ENCODE results near the gene UNK. TPM values are rescaled to one million over a fixed set of nuclear protein-coding genes. Genes with fewer than 3 reads are reported as not detected.

Gene UNK
- total and polyA plus RNA-seq, 9 of the 15 experiments (the other 6 are each of a cell fraction or from before 2014, with no cell fraction given): 12.8 to 38.6 (median 24.8) TPM

DNA sequence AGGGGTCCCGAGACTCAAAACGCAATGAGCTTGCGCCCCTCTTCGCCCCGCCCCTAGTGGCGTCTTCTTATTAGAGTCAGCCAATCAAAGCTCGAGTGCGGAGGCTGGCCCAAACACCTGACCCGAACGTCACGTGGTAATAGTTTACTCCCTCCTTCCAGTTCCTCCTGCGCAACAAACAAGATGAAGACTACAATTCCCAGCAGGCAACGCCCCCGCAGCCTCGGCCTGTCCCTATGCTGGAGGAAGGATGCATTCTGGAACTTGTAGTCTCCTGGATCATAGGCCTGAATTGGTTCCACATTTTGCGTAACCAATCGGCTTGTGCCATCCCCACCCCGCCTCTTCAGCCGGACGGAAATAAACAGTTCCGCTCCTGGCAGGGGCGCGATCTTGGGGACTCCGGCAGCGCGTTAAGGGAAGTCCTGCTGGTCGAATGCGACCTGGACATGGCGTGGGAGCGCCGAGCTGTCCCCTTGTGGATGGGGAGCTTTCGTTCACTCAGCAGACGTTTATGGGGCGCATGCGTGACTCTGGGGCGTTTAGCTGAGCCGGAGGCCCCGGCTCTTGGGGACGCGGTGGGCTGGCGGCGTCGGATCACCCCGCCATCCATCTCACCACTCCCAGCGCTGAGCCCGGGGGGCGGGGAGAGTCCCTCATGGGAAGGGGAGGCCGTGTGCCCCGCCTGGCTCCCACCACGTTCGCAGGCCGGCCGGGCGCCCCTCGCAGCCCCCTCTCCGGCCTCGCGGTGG, 70.9 kb downstream of the UNK start, which contains the start of gene WBP2 (continued):
- TF ChIP-seq, protein P1, sequence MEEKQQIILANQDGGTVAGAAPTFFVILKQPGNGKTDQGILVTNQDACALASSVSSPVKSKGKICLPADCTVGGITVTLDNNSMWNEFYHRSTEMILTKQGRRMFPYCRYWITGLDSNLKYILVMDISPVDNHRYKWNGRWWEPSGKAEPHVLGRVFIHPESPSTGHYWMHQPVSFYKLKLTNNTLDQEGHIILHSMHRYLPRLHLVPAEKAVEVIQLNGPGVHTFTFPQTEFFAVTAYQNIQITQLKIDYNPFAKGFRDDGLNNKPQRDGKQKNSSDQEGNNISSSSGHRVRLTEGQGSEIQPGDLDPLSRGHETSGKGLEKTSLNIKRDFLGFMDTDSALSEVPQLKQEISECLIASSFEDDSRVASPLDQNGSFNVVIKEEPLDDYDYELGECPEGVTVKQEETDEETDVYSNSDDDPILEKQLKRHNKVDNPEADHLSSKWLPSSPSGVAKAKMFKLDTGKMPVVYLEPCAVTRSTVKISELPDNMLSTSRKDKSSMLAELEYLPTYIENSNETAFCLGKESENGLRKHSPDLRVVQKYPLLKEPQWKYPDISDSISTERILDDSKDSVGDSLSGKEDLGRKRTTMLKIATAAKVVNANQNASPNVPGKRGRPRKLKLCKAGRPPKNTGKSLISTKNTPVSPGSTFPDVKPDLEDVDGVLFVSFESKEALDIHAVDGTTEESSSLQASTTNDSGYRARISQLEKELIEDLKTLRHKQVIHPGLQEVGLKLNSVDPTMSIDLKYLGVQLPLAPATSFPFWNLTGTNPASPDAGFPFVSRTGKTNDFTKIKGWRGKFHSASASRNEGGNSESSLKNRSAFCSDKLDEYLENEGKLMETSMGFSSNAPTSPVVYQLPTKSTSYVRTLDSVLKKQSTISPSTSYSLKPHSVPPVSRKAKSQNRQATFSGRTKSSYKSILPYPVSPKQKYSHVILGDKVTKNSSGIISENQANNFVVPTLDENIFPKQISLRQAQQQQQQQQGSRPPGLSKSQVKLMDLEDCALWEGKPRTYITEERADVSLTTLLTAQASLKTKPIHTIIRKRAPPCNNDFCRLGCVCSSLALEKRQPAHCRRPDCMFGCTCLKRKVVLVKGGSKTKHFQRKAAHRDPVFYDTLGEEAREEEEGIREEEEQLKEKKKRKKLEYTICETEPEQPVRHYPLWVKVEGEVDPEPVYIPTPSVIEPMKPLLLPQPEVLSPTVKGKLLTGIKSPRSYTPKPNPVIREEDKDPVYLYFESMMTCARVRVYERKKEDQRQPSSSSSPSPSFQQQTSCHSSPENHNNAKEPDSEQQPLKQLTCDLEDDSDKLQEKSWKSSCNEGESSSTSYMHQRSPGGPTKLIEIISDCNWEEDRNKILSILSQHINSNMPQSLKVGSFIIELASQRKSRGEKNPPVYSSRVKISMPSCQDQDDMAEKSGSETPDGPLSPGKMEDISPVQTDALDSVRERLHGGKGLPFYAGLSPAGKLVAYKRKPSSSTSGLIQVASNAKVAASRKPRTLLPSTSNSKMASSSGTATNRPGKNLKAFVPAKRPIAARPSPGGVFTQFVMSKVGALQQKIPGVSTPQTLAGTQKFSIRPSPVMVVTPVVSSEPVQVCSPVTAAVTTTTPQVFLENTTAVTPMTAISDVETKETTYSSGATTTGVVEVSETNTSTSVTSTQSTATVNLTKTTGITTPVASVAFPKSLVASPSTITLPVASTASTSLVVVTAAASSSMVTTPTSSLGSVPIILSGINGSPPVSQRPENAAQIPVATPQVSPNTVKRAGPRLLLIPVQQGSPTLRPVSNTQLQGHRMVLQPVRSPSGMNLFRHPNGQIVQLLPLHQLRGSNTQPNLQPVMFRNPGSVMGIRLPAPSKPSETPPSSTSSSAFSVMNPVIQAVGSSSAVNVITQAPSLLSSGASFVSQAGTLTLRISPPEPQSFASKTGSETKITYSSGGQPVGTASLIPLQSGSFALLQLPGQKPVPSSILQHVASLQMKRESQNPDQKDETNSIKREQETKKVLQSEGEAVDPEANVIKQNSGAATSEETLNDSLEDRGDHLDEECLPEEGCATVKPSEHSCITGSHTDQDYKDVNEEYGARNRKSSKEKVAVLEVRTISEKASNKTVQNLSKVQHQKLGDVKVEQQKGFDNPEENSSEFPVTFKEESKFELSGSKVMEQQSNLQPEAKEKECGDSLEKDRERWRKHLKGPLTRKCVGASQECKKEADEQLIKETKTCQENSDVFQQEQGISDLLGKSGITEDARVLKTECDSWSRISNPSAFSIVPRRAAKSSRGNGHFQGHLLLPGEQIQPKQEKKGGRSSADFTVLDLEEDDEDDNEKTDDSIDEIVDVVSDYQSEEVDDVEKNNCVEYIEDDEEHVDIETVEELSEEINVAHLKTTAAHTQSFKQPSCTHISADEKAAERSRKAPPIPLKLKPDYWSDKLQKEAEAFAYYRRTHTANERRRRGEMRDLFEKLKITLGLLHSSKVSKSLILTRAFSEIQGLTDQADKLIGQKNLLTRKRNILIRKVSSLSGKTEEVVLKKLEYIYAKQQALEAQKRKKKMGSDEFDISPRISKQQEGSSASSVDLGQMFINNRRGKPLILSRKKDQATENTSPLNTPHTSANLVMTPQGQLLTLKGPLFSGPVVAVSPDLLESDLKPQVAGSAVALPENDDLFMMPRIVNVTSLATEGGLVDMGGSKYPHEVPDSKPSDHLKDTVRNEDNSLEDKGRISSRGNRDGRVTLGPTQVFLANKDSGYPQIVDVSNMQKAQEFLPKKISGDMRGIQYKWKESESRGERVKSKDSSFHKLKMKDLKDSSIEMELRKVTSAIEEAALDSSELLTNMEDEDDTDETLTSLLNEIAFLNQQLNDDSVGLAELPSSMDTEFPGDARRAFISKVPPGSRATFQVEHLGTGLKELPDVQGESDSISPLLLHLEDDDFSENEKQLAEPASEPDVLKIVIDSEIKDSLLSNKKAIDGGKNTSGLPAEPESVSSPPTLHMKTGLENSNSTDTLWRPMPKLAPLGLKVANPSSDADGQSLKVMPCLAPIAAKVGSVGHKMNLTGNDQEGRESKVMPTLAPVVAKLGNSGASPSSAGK (IDR thresholded peaks at IDR 0.05): no peak; the same call in 1 of the 2 replicates
- TF ChIP-seq HNRNPL (IDR thresholded peaks at IDR 0.05; ENCODE audit: low read depth, low read length) (no peak), BRD9 (IDR thresholded peaks at IDR 0.05; ENCODE audit: low read depth, partially characterized antibody) (no peak)
- TF ChIP-seq, protein P2, sequence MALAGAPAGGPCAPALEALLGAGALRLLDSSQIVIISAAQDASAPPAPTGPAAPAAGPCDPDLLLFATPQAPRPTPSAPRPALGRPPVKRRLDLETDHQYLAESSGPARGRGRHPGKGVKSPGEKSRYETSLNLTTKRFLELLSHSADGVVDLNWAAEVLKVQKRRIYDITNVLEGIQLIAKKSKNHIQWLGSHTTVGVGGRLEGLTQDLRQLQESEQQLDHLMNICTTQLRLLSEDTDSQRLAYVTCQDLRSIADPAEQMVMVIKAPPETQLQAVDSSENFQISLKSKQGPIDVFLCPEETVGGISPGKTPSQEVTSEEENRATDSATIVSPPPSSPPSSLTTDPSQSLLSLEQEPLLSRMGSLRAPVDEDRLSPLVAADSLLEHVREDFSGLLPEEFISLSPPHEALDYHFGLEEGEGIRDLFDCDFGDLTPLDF (CRISPR knock-in tag; IDR thresholded peaks at IDR 0.05): peak; percentile 25; the same call in 1 of the 2 replicates
- TF ChIP-seq, protein P3, sequence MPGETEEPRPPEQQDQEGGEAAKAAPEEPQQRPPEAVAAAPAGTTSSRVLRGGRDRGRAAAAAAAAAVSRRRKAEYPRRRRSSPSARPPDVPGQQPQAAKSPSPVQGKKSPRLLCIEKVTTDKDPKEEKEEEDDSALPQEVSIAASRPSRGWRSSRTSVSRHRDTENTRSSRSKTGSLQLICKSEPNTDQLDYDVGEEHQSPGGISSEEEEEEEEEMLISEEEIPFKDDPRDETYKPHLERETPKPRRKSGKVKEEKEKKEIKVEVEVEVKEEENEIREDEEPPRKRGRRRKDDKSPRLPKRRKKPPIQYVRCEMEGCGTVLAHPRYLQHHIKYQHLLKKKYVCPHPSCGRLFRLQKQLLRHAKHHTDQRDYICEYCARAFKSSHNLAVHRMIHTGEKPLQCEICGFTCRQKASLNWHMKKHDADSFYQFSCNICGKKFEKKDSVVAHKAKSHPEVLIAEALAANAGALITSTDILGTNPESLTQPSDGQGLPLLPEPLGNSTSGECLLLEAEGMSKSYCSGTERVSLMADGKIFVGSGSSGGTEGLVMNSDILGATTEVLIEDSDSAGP (CRISPR knock-in tag; IDR thresholded peaks at IDR 0.05): no peak
- TF ChIP-seq, protein P4, sequence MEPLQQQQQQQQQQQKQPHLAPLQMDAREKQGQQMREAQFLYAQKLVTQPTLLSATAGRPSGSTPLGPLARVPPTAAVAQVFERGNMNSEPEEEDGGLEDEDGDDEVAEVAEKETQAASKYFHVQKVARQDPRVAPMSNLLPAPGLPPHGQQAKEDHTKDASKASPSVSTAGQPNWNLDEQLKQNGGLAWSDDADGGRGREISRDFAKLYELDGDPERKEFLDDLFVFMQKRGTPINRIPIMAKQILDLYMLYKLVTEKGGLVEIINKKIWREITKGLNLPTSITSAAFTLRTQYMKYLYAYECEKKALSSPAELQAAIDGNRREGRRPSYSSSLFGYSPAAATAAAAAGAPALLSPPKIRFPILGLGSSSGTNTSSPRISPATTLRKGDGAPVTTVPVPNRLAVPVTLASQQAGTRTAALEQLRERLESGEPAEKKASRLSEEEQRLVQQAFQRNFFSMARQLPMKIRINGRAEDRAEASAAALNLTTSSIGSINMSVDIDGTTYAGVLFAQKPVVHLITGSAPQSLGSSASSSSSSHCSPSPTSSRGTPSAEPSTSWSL (CRISPR knock-in tag; IDR thresholded peaks at IDR 0.05; ENCODE audit: borderline replicate concordance): no peak
- TF ChIP-seq, protein P5, sequence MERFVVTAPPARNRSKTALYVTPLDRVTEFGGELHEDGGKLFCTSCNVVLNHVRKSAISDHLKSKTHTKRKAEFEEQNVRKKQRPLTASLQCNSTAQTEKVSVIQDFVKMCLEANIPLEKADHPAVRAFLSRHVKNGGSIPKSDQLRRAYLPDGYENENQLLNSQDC (CRISPR knock-in tag; IDR thresholded peaks at IDR 0.05): no peak
